Measurements from ENCODE around the gene PCDHGC3. TPM values are rescaled to one million over a fixed set of nuclear protein-coding genes. Genes with fewer than 3 reads are reported as not detected.

PCDHGC3 gene
- total RNA-seq, 1 experiment from 2014 or later: 2.9 TPM

DNA sequence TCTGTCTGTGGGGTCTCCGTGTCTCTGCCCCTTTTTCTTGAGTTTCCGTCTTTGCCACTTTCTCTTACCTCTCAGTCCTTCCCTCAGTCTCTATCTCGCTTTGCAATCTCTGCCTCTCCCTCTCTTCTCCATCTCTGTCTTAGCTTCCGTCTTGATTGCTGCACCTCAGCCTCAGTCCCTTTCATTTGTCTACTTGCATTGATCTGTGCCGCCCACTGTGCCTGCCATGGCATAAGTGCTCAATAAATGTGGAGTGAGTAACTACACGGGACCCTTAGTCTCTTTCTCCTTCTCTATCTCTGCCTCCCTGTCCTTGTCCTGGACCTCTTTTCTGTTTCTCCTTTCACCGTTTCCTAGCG is 19.7 kb downstream of the PCDHGC3 start:
- TF ChIP-seq, protein P1, sequence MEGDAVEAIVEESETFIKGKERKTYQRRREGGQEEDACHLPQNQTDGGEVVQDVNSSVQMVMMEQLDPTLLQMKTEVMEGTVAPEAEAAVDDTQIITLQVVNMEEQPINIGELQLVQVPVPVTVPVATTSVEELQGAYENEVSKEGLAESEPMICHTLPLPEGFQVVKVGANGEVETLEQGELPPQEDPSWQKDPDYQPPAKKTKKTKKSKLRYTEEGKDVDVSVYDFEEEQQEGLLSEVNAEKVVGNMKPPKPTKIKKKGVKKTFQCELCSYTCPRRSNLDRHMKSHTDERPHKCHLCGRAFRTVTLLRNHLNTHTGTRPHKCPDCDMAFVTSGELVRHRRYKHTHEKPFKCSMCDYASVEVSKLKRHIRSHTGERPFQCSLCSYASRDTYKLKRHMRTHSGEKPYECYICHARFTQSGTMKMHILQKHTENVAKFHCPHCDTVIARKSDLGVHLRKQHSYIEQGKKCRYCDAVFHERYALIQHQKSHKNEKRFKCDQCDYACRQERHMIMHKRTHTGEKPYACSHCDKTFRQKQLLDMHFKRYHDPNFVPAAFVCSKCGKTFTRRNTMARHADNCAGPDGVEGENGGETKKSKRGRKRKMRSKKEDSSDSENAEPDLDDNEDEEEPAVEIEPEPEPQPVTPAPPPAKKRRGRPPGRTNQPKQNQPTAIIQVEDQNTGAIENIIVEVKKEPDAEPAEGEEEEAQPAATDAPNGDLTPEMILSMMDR (IDR thresholded peaks at IDR 0.05; ENCODE audit: insufficient read depth in 1 of 2, low read depth in 1 of 2, low read length in 1 of 2, severe bottlenecking in 1 of 2, unreplicated experiment in 1 of 2): no peak
- H3K27ac Mint-ChIP-seq (ENCODE audit: unreplicated experiment): no peak overlapping the region
- no peak overlapping the region for H3K4me3 ChIP-seq (ENCODE audit: low read depth, low read length)
- no peaks in the 10 kb centered on the region for H3K27me3 ChIP-seq (replicated peaks; ENCODE audit: control insufficient read depth, insufficient read depth, low read length)
- H3K36me3 Mint-ChIP-seq (ENCODE audit: insufficient read depth, unreplicated experiment): peaks cover 6% of the 10 kb centered on the region
- peaks cover 6% of the 10 kb centered on the region for H3K27me3 Mint-ChIP-seq (ENCODE audit: insufficient read depth, unreplicated experiment)
- DNase-seq: no peak
- H3K4me3 Mint-ChIP-seq (ENCODE audit: unreplicated experiment): no peak overlapping the region
- peaks cover 7% of the 10 kb centered on the region for H3K4me1 Mint-ChIP-seq (ENCODE audit: low read depth, unreplicated experiment)
- H3K36me3 ChIP-seq (ENCODE audit: control insufficient read depth, insufficient read depth, low read length): no peaks in the 10 kb centered on the region
- H3K4me1 ChIP-seq: no peaks in the 10 kb centered on the region
- intact Hi-C loops (cut with micrococcal nuclease; ENCODE audit: unreplicated experiment): no loop called here
- no peaks in the 10 kb centered on the region for H3K9me3 Mint-ChIP-seq (ENCODE audit: unreplicated experiment)
- ChIA-PET CTCF (no interaction called here), POLR2A (no interaction called here)
- H3K9me3 ChIP-seq: no peaks in the 10 kb centered on the region
- no TSS peak for BruUV-seq (replicated peaks)

DNA sequence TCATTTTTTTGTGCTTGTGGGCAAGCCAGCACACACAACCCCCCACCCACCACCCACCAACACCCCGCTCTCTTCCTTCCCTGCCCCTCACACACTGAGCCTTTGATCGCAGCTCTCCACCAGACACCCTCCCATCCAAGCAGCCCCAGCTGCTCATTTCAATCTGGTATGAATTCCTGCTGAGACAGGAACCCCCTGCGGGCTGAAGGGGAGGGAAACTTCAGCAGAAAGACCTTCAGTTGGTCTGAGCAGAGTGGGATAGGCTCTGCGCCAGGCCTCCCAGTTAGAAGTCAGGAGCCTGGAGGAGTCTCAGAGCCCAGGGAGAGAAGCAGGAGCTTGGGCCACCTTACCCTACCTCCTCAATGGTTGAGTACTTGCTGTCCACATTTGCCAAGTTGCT is 20.3 kb downstream of the PCDHGC3 start:
- DNase-seq: no peak
- ChIA-PET POLR2A (no interaction called here), CTCF (interaction anchor here (0.6 to 0.7 kb wide), 2 partner anchors 68 to 380 kb away, joined by 3 to 6 read pairs; no protein-coding TSS in a partner anchor)
- Histone ChIP-seq H3K9me3 (no peaks in the 10 kb centered on the region), H3K4me3 (ENCODE audit: low read depth, low read length) (no peak overlapping the region), H3K4me1 (no peaks in the 10 kb centered on the region), H3K36me3 (ENCODE audit: control insufficient read depth, insufficient read depth, low read length) (no peaks in the 10 kb centered on the region), H3K27me3 (replicated peaks; ENCODE audit: control insufficient read depth, insufficient read depth, low read length) (no peaks in the 10 kb centered on the region)
- peaks cover 7% of the 10 kb centered on the region for H3K4me1 Mint-ChIP-seq (ENCODE audit: low read depth, unreplicated experiment)
- TF ChIP-seq, protein P1 (IDR thresholded peaks at IDR 0.05; ENCODE audit: insufficient read depth in 1 of 2, low read depth in 1 of 2, low read length in 1 of 2, severe bottlenecking in 1 of 2, unreplicated experiment in 1 of 2): no peak
- H3K9me3 Mint-ChIP-seq (ENCODE audit: unreplicated experiment): no peaks in the 10 kb centered on the region
- peaks cover 6% of the 10 kb centered on the region for H3K36me3 Mint-ChIP-seq (ENCODE audit: insufficient read depth, unreplicated experiment)
- peaks cover 6% of the 10 kb centered on the region for H3K27me3 Mint-ChIP-seq (ENCODE audit: insufficient read depth, unreplicated experiment)
- intact Hi-C loops (cut with micrococcal nuclease; ENCODE audit: unreplicated experiment): no loop called here
- BruUV-seq (replicated peaks): no TSS peak
- no peak overlapping the region for H3K27ac Mint-ChIP-seq (ENCODE audit: unreplicated experiment)
- H3K4me3 Mint-ChIP-seq (ENCODE audit: unreplicated experiment): no peak overlapping the region

DNA sequence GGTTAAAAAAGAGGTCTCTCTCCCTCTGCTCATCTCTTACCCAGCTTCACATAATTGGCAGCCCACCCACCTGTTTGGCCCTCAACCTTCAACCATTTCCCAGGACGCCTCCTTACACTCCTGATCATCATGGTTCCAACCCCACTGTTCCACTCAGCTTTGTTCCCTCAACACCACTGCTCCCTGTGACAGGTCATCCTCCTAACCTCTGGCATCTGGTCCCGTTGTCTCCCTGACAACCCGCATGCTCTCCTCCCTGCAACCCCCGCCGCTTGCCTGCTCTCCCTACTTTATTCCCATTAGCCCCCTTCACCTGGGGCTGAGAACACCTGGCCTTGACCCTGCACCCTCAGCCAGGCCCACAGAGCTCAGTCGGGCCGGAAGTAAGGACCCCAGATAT is 26.0 kb downstream of the PCDHGC3 start:
- Mint-ChIP-seq H3K27ac (ENCODE audit: unreplicated experiment) (no peak overlapping the region), H3K36me3 (ENCODE audit: insufficient read depth, unreplicated experiment) (no peaks in the 10 kb centered on the region), H3K9me3 (ENCODE audit: unreplicated experiment) (no peaks in the 10 kb centered on the region), H3K27me3 (ENCODE audit: insufficient read depth, unreplicated experiment) (no peaks in the 10 kb centered on the region), H3K4me1 (ENCODE audit: low read depth, unreplicated experiment) (no peaks in the 10 kb centered on the region), H3K4me3 (ENCODE audit: unreplicated experiment) (no peak overlapping the region)
- no peak for DNase-seq
- H3K36me3 ChIP-seq (ENCODE audit: control insufficient read depth, insufficient read depth, low read length): no peaks in the 10 kb centered on the region
- TF ChIP-seq, protein P1 (IDR thresholded peaks at IDR 0.05; ENCODE audit: insufficient read depth in 1 of 2, low read depth in 1 of 2, low read length in 1 of 2, severe bottlenecking in 1 of 2, unreplicated experiment in 1 of 2): no peak
- H3K27me3 ChIP-seq (replicated peaks; ENCODE audit: control insufficient read depth, insufficient read depth, low read length): no peaks in the 10 kb centered on the region
- ChIA-PET CTCF (no interaction called here), POLR2A (no interaction called here)
- no peaks in the 10 kb centered on the region for H3K9me3 ChIP-seq
- no TSS peak for BruUV-seq (replicated peaks)
- no peaks in the 10 kb centered on the region for H3K4me1 ChIP-seq
- intact Hi-C loops (cut with micrococcal nuclease; ENCODE audit: unreplicated experiment): no loop called here
- no peak overlapping the region for H3K4me3 ChIP-seq (ENCODE audit: low read depth, low read length)

Data from Caco-2 (cell line).